Retinal pigment epithelial cell (primary cell): ENCODE measurements around the gene GET4.
A peak's percentile ranks its signal among the peaks of the same experiment; 100 is the strongest.

Experiments
- DNase-seq: peaks from one replicate; pipeline ENCODE4 v3.0.0-alpha.2; 2010; ENCODE audit warnings: low read depth
- H3K4me3 ChIP-seq: 2 replicates; pipeline ENCODE4 v1.5.1; 2011; ENCODE audit warnings: mild to moderate bottlenecking, low read length, control low read depth, moderate library complexity
- CTCF ChIP-seq: conservative IDR thresholded peaks from 2 replicates; pipeline ENCODE4 v1.5.1; 2011; ENCODE audit warnings: low read depth, low read length, control low read depth, inconsistent platforms

Gene GET4

GRCh38 chr7:862157-862556, 14.2 kb upstream of the GET4 start:
- no peak for TF ChIP-seq CTCF
- H3K4me3 ChIP-seq, result no peak overlapping the region
- no peak for DNase-seq

GRCh38 chr7:863106-863505, 13.2 kb upstream of the GET4 start:
- H3K4me3 ChIP-seq, result no peak overlapping the region
- DNase-seq, result no peak
- TF ChIP-seq CTCF, result no peak

- no peak for DNase-seq
- no peak overlapping the region for H3K4me3 ChIP-seq
- no peak for TF ChIP-seq CTCF
Observed at GRCh38 chr7:865921-866320, 10.4 kb upstream of the GET4 start.

- H3K4me3 ChIP-seq, result no peak overlapping the region
- peak; percentile 71 for DNase-seq
- no peak for TF ChIP-seq CTCF
Observed at GRCh38 chr7:867001-867405, 9.4 kb upstream of the GET4 start.

- no peak overlapping the region for H3K4me3 ChIP-seq
- peak; percentile 81 for DNase-seq
- TF ChIP-seq CTCF, result no peak
Observed at GRCh38 chr7:867406-868188, 8.8 kb upstream of the GET4 start.

- no peak for DNase-seq
- TF ChIP-seq CTCF, result no peak
- H3K4me3 ChIP-seq, result no peak overlapping the region
Observed at GRCh38 chr7:868189-868486, 8.2 kb upstream of the GET4 start.

- no peak for TF ChIP-seq CTCF
- no peak for DNase-seq
- no peak overlapping the region for H3K4me3 ChIP-seq
Observed at GRCh38 chr7:869348-869747, 7.0 kb upstream of the GET4 start.
